CD14-positive monocyte (primary cell): ENCODE results near the gene UPF3B. TPM values are rescaled to one million over a fixed set of nuclear protein-coding genes. Genes with fewer than 3 reads are reported as not detected.

Experiments
- DNase-seq, 3 donors: peaks; one replicate each; pipeline ENCODE4 v3.0.0-alpha.2; 2011 to 2022
- H2AFZ ChIP-seq: 2 replicates; pipeline ENCODE4 v1.6.0; 2012; ENCODE audit warnings: mild to moderate bottlenecking, low read depth, low read length, inconsistent platforms; ENCODE audit not compliant: insufficient read depth, poor library complexity, severe bottlenecking
- H3K27ac ChIP-seq, 2 donors: 1 replicate in 1 of 2; 2 replicates in 1 of 2; pipeline ENCODE4 v1.5.1; 2012 to 2013; ENCODE audit warnings: low read length in 2 of 2, control low read depth in 1 of 2, inconsistent platforms in 1 of 2, low read depth in 1 of 2, mild to moderate bottlenecking in 1 of 2
- H3K27me3 ChIP-seq, 2 donors: one replicate each; pipeline versions ENCODE4 v1.6.0 to v1.6.1; 2011 to 2013; ENCODE audit warnings: low read length in 2 of 2; ENCODE audit not compliant: control insufficient read depth in 2 of 2, insufficient read depth in 2 of 2
- H3K36me3 ChIP-seq, 2 donors: replicated peaks in 1 of 2; 1 replicate in 1 of 2; 2 replicates in 1 of 2; pipeline versions ENCODE4 v1.5.1 to v1.6.1; 2012 to 2013; ENCODE audit warnings: low read length in 2 of 2, control low read depth in 1 of 2, inconsistent platforms in 1 of 2, mild to moderate bottlenecking in 1 of 2; ENCODE audit not compliant: insufficient read depth in 2 of 2, control insufficient read depth in 1 of 2
- H3K4me1 ChIP-seq, 2 donors: 1 replicate in 1 of 2; 2 replicates in 1 of 2; pipeline versions ENCODE4 v1.5.1 to v1.6.1; 2012 to 2013; ENCODE audit warnings: low read length in 2 of 2, control low read depth in 1 of 2, inconsistent platforms in 1 of 2, mild to moderate bottlenecking in 1 of 2, moderate library complexity in 1 of 2; ENCODE audit not compliant: insufficient read depth in 2 of 2, control insufficient read depth in 1 of 2
- H3K4me2 ChIP-seq: replicated peaks from 2 replicates; pipeline ENCODE3; 2012; ENCODE audit warnings: low read length, moderate library complexity, mild to moderate bottlenecking; ENCODE audit not compliant: poor library complexity, severe bottlenecking; ENCODE audit errors: extremely low read depth
- H3K4me3 ChIP-seq, 3 experiments: fragments of 200-600 bp in 1 of 3; sonication (generic) in 1 of 3; replicated peaks in 1 of 3; 1 replicate in 2 of 3; 2 replicates in 1 of 3; pipeline ENCODE4 v1.5.1; 2011 to 2013; ENCODE audit warnings: low read length in 3 of 3, mild to moderate bottlenecking in 3 of 3, control low read depth in 2 of 3, low read depth in 2 of 3, inconsistent platforms in 1 of 3, moderate library complexity in 1 of 3
- H3K79me2 ChIP-seq: 2 replicates; pipeline ENCODE4 v1.6.0; 2012; ENCODE audit warnings: mild to moderate bottlenecking, control low read depth, inconsistent platforms, low read length, moderate library complexity; ENCODE audit not compliant: insufficient read depth
- H3K9ac ChIP-seq: 2 replicates; pipeline ENCODE4 v1.6.0; 2017; ENCODE audit warnings: low read length, mild to moderate bottlenecking; ENCODE audit not compliant: insufficient read depth, poor library complexity, severe bottlenecking
- H3K9me3 ChIP-seq, 2 donors: replicated peaks in 1 of 2; 1 replicate in 1 of 2; 2 replicates in 1 of 2; pipeline versions ENCODE4 v1.5.1 to v1.6.1; 2012 to 2013; ENCODE audit warnings: low read length in 2 of 2, control low read depth in 1 of 2; ENCODE audit not compliant: control insufficient read depth in 1 of 2, insufficient read depth in 1 of 2
- H4K20me1 ChIP-seq: 2 replicates; pipeline ENCODE4 v1.6.0; 2012; ENCODE audit warnings: mild to moderate bottlenecking, low read length, control low read depth, moderate library complexity; ENCODE audit not compliant: insufficient read depth
- H3K27ac Mint-ChIP-seq, 7 donors: one replicate each; pipeline ENCODE4 v1.8.0; 2020; ENCODE audit warnings: mild to moderate bottlenecking in 7 of 7, mixed read lengths in 7 of 7, moderate library complexity in 6 of 7, inconsistent platforms in 2 of 7
- H3K27me3 Mint-ChIP-seq, 3 donors: one replicate each; pipeline ENCODE4 v1.8.0; 2021 to 2022; ENCODE audit warnings: low read depth in 3 of 3, mild to moderate bottlenecking in 3 of 3, mixed read lengths in 3 of 3, moderate library complexity in 3 of 3, inconsistent platforms in 1 of 3
- H3K36me3 Mint-ChIP-seq, 2 donors: one replicate each; pipeline ENCODE4 v1.8.0; 2020; ENCODE audit warnings: mixed read lengths in 2 of 2, inconsistent platforms in 1 of 2, mild to moderate bottlenecking in 1 of 2
- H3K4me1 Mint-ChIP-seq: one replicate; pipeline ENCODE4 v1.8.0; 2020; ENCODE audit warnings: mild to moderate bottlenecking, mixed read lengths
- H3K4me3 Mint-ChIP-seq, 2 donors: one replicate each; pipeline ENCODE4 v1.8.0; 2020; ENCODE audit warnings: mild to moderate bottlenecking in 2 of 2, mixed read lengths in 2 of 2, moderate library complexity in 1 of 2
- H3K9me3 Mint-ChIP-seq, 7 donors: one replicate each; pipeline ENCODE4 v1.8.0; 2020 to 2022; ENCODE audit warnings: mixed read lengths in 7 of 7, mild to moderate bottlenecking in 6 of 7, moderate library complexity in 6 of 7, inconsistent platforms in 2 of 7
- CTCF ChIP-seq: fragments of 200-600 bp; IDR thresholded peaks from one replicate; pipeline ENCODE4 v1.8.0; 2022; ENCODE audit warnings: antibody characterized with exemption, mild to moderate bottlenecking
- WGBS: methylation state at CpG from one replicate; pipeline ENCODE4 v1.1.5; 2013; ENCODE audit warnings: missing lambda C conversion rate; ENCODE audit not compliant: insufficient coverage; 5-methylcytosine and 5-hydroxymethylcytosine counted together
- intact Hi-C, 2 donors: fragments of 100-400 bp; cut with micrococcal nuclease; formaldehyde crosslinking; loops; one replicate each; pipeline versions ENCODE4 v1.15.0 to v1.15.1; 2023
- polyA plus RNA-seq, 3 donors: library from polyadenylated mRNA; depleted of rRNA in 1 of 3; unstranded in 2 of 3; stranded (reverse) in 1 of 3; fragments of 300-500 nt in 2 of 3; fragments of >200 nt in 1 of 3; fragmentation: Illumina TruSeq in 2 of 3; gene quantifications; 1 replicate in 2 of 3; 2 replicates in 1 of 3; pipeline ENCODE4 v1.2.3, GENCODE V29; 2012 to 2021
- small RNA-seq: library from RNA; depleted of rRNA; stranded (forward); fragments of <200 nt; gene quantifications from one replicate; pipeline ENCODE3, GENCODE V24; 2012; ENCODE audit warnings: low read depth; ENCODE audit not compliant: insufficient read length

UPF3B gene
- polyA plus RNA-seq, 3 donors = 2.1 to 4.2 (median 2.5) TPM

DNA sequence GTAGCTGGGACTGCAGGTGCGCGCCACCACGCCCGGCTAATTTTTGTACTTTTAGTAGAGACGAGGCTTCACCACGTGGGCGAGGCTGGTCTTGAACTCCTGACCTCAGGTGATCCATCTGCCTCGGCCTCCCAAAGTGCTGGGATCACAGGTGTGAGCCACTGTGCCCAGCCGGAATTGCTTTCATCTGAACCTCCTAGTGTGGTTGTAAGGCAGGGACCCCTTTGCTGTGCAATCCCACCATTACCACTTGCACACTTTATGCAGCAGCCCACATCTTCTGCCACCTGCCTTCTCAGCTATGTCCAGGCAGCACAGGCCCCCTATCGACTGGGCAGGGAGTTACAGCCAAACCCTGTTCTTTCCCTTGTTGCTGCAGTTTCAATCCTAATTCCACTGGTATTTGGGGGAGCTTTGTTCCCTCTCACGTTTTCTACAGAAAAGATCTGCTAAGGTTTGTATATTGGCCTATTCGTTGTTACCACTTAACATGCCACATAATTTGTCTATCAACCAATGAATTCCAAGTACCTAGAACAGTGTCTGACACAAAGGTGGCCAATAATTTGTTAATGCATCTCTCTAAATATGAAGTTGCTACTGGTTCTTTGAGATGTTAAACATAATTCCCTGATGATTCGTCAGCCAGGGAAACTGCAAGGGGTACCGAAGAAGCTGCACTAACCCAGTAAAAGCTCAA, 67.9 kb downstream of the UPF3B start:
- peak; percentile 63 for TF ChIP-seq CTCF
- Histone ChIP-seq H4K20me1 (peaks cover 46% of the 10 kb centered on the region), H3K79me2 (peaks cover 61% of the 10 kb centered on the region), H3K4me2 (no peak overlapping the region), H2AFZ (no peak overlapping the region), H3K36me3 (peaks cover 25 to 53% of the 10 kb centered on the region in 2 donors), H3K27ac (no peak overlapping the region), H3K4me1 (peaks cover 41 to 46% of the 10 kb centered on the region in 2 donors), H3K9ac (no peak overlapping the region), H3K4me3 (no peak overlapping the region), H3K27me3 (no peaks in the 10 kb centered on the region), H3K9me3 (no peaks in the 10 kb centered on the region)
- peaks cover 0 to 2% (median 0%) of the 10 kb centered on the region in 7 donors for H3K9me3 Mint-ChIP-seq
- DNase-seq = peak in 2 of 3 donors; percentile 28 to 44
- intact Hi-C loops = no loop called here
- peaks cover 26 to 42% of the 10 kb centered on the region in 2 donors for H3K36me3 Mint-ChIP-seq
- peaks cover 0 to 11% (median 0%) of the 10 kb centered on the region in 3 donors for H3K27me3 Mint-ChIP-seq
- H3K4me3 Mint-ChIP-seq = no peak overlapping the region
- H3K27ac Mint-ChIP-seq = peak overlapping the region in 3 of 7 donors; percentile 32 to 37 (median 35)
- H3K4me1 Mint-ChIP-seq = peaks cover 42% of the 10 kb centered on the region
- no CpG with 5 or more reads among the region's 14 CpGs for WGBS

Small RNAs within 50 kb of the gene (small RNA-seq; reads per million reads assigned to genes)
- not detected for gene SNORA69

Other genes with a start within 250 kb of the UPF3B start
- 1 to 10 TPM; 1.3 to 4.7 (median 2.4) TPM for gene NKRF, start 246.5 kb downstream of the UPF3B start, polyA plus RNA-seq
- gene SEPTIN6, start 159.8 kb downstream of the UPF3B start, polyA plus RNA-seq = 10 to 100 TPM; 21.8 to 52.7 (median 31.1) TPM
- 1 to 10 TPM; 3.8 to 7.4 (median 4.0) TPM for gene SOWAHD, start 94.4 kb downstream of the UPF3B start, polyA plus RNA-seq
- gene RPL39, start 61.3 kb downstream of the UPF3B start, polyA plus RNA-seq = 1,000 to 10,000 TPM; 1,908 to 2,198 (median 1,931) TPM
- 10 to 100 TPM; 20.4 to 21.6 (median 21.5) TPM for gene RNF113A, start 18.8 kb upstream of the UPF3B start, polyA plus RNA-seq
- 100 to 1,000 TPM in 2 of 3 donors, 10 to 100 TPM in 1; 55.6 to 353 (median 321) TPM for gene NDUFA1, start 18.9 kb upstream of the UPF3B start, polyA plus RNA-seq
- not detected for gene AKAP14, start 42.9 kb upstream of the UPF3B start, polyA plus RNA-seq
- gene NKAP, start 90.8 kb upstream of the UPF3B start, polyA plus RNA-seq = 1 to 10 TPM; 2.0 to 2.9 (median 2.1) TPM
- under 1 TPM in 1 of 3 donors, not detected in 2; 0.05 TPM for gene RHOXF2B, start 224.7 kb upstream of the UPF3B start, polyA plus RNA-seq